Measurements from ENCODE around the gene GATA6.
"Not testable (repeated sequence)": the region's sequence is repeated elsewhere in the genome, so short reads cannot be mapped to it uniquely, and the experiment has no call there.

DNA sequence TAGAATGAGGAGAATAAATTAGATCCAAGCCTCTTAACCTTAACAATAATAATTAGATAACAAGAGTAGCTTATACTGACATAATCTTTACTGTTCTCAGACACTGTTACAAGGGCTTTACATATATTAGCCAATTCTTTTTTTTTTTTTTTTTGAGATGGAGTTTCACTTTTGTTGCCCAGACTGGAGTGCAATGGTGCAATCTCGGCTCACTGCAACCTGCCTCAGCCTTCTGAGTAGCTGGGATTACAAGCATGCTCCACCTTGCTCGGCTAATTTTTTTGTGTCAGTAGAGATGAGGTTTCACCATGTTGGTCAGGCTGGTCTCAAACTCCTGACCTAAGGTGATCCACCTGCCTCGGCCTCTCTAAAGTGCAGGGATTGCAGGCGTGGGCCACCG lies 27.6 kb downstream of the GATA6 start:
- TF ChIP-seq POLR2A (IDR thresholded peaks at IDR 0.05), result not testable (repeated sequence)
- TF ChIP-seq, protein P1, sequence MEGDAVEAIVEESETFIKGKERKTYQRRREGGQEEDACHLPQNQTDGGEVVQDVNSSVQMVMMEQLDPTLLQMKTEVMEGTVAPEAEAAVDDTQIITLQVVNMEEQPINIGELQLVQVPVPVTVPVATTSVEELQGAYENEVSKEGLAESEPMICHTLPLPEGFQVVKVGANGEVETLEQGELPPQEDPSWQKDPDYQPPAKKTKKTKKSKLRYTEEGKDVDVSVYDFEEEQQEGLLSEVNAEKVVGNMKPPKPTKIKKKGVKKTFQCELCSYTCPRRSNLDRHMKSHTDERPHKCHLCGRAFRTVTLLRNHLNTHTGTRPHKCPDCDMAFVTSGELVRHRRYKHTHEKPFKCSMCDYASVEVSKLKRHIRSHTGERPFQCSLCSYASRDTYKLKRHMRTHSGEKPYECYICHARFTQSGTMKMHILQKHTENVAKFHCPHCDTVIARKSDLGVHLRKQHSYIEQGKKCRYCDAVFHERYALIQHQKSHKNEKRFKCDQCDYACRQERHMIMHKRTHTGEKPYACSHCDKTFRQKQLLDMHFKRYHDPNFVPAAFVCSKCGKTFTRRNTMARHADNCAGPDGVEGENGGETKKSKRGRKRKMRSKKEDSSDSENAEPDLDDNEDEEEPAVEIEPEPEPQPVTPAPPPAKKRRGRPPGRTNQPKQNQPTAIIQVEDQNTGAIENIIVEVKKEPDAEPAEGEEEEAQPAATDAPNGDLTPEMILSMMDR (IDR thresholded peaks at IDR 0.05), result not testable (repeated sequence)
